Endothelial cell of hepatic sinusoid (primary cell): ENCODE data around the gene PTPN7.
"Not testable (repeated sequence)": the region's sequence is repeated elsewhere in the genome, so short reads cannot be mapped to it uniquely, and the experiment has no call there.

Experiments
- in situ Hi-C: cut with HindIII; loops from 2 replicates; pipeline ENCODE4 v1.10.0; 2017; ENCODE audit warnings: low sequenced_read_pairs

Gene PTPN7

GRCh38 chr1:202154148-202154765, 6.1 kb downstream of the PTPN7 start:
- in situ Hi-C loops, result no loop called here

- in situ Hi-C loops, result no loop called here
Measured at GRCh38 chr1:202153284-202153683, 7.1 kb downstream of the PTPN7 start.

DNA sequence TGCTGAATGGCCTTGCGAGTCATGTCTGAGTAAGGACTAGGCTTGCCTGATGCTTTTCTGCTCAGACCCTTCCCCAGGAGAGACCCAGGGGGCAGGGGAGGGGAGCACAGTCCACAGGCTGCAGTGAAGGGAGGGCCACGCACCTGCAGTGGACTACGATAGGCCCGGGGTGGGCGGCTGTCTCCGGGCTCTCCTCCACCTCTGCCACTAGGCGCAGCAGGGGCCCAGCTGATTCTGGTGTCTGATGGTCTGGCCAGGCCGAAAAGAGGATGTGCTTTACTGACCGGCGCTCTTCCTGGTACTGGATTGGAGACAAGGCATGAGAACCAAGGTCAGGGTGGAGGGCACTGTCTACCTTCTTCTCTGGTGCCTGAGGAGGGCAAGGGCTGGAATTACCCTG, 8.0 kb downstream of the PTPN7 start:
- in situ Hi-C loops, result no loop called here

DNA sequence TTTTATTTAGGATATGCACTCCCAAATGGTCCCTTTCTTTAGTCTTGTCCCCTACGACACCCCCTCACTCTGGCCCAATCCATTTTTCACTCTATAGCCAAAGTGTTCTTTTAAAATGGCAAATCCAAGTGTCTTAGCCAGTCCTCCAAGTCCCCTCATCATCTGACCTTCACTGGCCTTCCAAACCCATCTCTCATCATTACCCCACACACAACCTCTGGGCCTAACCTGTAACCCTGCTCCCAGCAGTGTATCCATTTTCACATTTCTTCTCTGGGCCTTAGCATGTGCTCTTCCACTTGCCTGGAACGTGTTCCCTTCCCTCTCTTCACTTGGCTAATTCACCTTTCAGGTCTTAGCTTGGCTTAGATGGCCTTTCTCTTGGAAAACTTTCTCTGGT, 9.4 kb downstream of the PTPN7 start:
- in situ Hi-C loops, result no loop called here

GRCh38 chr1:202150602-202151001, 9.8 kb downstream of the PTPN7 start:
- in situ Hi-C loops, result no loop called here

DNA sequence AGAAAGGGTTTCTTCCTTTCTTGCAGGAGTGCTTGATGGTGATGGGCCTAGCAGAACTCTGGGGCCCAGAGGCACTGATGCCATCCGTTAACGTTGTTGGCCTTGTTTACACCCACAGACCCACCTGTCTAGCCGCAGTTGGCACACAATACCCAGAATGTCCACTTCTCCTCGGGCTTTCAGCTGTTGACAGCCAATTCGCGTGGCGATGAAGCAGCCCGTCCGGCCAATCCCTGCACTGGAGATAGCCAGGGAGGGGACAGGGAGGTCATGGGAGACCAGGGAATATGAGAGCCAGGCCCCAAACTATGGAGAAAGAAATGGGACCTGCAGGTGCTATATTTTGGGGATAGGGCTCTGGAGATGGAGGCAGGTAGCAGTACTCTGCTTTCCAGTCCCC, 10.2 kb downstream of the PTPN7 start:
- in situ Hi-C loops, result no loop called here

DNA sequence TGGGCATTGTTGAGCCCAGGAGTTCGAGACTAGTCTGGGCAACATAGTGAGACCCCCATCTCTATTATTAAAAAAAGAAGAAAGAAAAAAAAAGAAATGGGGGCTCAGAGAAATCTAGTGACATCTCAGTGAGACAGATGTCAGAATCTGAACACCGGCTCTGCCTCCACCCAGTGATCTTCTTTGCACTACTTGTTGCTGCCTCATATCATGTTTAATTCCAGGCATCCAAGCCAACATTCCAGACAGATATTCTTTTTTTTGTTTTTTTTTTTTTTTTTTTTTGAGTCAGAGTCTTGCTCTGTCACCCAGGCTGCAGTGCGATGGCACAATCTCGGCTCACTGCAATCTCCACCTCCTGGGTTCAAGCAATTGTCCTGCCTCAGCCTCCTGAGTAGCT, 10.8 kb downstream of the PTPN7 start:
- in situ Hi-C loops, result no loop called here

GRCh38 chr1:202148391-202148790, 12.0 kb downstream of the PTPN7 start:
- in situ Hi-C loops, result no loop called here

GRCh38 chr1:202146993-202147392, 13.4 kb downstream of the PTPN7 start:
- in situ Hi-C loops, result no loop called here

- in situ Hi-C loops, result no loop called here
Measured at GRCh38 chr1:202146279-202146678, 14.1 kb downstream of the PTPN7 start.

DNA sequence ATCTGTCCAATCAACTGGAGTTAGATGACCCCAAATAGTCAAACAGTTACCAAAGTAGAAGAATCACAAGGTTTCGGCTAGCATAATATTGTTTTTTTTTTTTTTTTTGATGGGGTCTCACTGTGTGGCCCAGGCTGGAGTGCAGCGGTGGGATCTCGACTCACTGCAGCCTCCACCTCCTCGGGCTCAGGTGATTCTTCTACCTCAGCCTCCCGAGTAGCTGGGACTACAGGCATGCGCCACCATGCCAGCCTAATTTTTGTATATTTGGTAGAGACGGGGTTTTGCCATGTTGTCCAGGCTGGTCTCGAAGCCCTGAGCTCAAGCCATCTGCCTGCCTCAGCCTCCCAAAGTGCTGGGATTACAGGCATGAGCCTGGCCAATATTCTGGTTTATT, 14.7 kb downstream of the PTPN7 start:
- in situ Hi-C loops, result not testable (repeated sequence)

- in situ Hi-C loops, result no loop called here
Measured at GRCh38 chr1:202145068-202145743, 15.2 kb downstream of the PTPN7 start.

- in situ Hi-C loops, result no loop called here
Measured at GRCh38 chr1:202144402-202145067, 15.9 kb downstream of the PTPN7 start, which contains the start of gene ARL8A. TSS of gene ARL8A (minus strand) at chr1:202144737. CDS start at chr1:202144572, 165 bp downstream.

DNA sequence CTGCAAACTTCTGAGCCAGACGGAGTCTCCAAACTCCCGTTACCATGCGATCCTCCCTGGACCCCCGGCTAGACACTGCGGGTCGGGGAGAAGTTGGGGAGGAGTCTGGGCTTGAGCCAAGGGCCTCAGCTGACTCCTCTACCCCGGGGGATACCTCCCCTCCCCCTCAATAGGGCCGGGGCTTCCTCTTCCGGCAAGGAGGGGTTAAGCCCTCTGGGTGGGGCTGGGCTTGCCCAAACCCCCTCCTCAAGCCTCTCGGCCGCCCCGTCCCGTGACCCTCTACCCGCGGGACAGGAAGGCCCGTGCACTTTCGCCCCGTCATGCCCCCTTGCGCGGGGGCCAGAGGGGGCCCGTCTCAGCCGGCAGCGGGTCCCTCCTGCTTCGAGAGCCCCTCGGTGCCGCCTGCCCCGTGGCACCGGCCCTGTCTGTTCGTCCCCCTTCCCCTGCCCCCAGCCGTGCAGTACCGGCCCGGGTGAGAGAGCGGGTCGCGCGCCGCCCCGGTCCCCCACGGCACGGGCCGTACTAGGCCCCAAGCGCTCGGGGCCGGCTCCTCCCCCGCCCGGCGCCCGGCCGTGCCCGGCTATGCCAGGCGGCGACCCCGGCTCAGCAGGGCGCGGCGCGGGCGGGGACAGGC, 16.5 kb downstream of the PTPN7 start:
- in situ Hi-C loops, result no loop called here

DNA sequence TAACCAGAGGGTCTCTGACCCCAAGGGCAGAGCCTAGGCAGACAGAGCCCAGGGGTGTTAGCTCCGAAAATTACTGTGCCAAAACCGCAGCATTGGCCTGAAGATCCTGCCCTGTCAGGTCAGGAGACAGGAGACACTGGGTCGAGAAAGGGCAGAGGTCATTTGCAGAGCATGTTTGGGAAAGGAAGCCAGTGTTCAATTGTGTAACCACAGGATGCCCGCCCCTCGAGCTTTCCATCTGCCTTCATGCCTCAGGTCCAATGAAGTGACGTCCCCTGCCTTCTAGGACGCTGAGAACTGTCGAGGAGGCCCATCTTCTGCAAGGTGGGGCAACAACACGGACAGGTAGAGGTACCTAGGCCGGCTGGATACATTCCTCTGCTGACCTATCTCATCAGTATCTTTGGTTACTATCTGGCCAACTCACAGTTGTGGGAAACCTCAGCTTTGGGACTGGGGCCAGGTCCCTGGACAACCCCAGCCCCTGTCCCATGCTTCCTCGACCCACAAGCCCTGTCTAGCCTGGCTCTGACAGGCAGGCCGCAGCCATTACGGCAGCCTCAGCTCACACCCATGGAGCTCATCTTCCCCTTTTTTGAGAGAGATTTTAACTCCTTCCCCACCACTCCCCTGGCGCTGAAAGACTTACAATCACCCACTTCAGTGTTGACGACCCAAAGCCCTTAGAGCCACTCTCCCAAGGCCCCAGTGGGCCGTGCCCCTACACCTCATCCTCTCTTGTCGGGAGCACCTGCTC, 17.2 kb downstream of the PTPN7 start:
- in situ Hi-C loops, result no loop called here

DNA sequence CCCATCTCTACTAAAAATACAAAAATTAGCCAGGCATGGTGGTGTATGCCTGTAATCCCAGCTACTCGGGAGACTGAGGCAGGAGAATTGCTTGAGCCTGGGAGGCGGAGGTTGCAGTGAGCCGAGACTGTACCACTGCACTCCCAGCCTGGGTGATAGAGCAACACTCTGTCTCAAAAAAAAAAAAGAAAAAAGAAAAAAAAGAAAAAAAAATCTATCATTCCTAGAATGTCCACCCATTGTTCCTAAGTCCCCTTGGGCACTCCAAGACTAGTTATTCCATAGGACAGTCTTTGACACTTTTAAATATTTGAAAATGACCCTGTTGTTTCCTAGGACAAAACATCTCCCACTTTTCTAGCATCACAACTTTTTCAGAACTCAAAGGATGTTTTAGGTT, 18.9 kb downstream of the PTPN7 start:
- in situ Hi-C loops, result not testable (repeated sequence)

DNA sequence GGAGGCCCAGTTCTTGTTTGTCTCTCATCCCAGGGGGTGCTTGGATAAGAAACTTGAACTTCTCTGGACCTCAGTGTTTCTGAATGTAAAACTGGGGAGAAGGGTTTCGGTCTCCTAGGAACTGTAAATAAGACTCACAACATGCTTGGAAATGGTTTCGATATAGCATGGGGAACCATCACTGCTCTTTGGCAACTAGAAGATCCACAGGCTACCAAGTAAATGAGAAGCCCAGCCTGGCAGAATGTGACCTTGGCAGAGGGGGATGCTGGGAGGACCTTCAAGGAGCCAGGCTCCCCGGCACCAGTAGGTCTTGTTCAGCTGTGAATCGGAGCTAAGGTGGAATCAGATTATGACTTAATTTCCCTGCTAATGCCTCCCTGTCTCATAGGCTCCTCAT, 19.6 kb downstream of the PTPN7 start:
- in situ Hi-C loops, result no loop called here

DNA sequence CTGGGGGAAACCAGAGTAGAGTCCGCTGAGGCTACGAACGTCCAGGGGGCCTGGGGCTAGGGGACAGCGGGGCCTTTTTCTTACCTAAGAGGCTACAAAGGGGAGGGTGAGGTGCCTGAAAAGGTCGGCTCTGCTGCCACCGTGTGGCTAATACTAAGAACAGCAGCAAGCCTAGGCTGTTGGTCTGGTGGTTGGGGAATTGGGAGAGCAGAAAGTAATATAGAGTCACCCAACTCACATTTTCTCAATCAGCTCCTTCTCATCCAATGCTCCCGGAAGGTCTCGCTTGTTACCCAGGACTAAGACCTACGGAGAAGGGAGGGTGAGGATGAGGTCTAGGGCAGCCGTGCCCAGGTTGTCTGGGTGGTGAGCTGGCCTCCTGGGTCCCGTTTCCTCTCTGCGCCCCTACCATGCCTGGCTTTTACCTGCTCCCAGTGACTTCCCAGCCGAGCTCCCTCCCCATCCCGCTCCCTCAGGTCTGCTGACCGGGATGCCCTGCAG, 25.1 kb downstream of the PTPN7 start:
- in situ Hi-C loops, result no loop called here

- in situ Hi-C loops, result loop anchor here (5.0 kb wide), 1 partner anchor 137 kb away; no protein-coding TSS in a partner anchor
Measured at GRCh38 chr1:202134645-202135172, 25.7 kb downstream of the PTPN7 start.

DNA sequence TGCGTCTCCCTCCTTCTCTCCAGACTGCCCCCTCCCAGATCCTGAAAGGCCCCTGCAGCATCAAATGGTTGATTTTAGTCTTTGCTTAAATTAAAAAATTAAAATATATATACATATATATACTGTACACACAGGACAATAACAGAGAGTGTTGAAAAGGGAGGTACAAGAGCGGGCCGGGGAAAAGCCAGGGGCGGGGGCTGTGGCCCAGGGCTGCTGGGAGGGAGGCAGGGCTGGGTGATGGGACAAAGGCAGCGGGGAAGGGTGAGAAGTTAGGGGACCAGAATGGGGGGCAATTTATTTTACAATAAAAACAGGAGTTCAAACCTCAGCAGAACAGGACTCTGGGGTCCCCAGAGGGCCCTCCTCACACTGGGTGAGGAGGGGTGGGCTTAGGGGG, 26.4 kb downstream of the PTPN7 start:
- in situ Hi-C loops, result loop anchor here (5.0 kb wide), 1 partner anchor 137 kb away; no protein-coding TSS in a partner anchor
